HFF-Myc (cell line): Measurements from ENCODE around the gene PACS1.

Experiments used
- DNase-seq: peaks from one replicate; pipeline ENCODE4 v3.0.0-alpha.2; 2011; ENCODE audit warnings: low read depth; ENCODE audit errors: extremely low read depth
- H3K4me3 ChIP-seq: replicated peaks from 2 replicates; pipeline ENCODE4 v1.5.1; 2011; ENCODE audit warnings: low read depth, mild to moderate bottlenecking, control low read depth, low read length
- CTCF ChIP-seq: IDR thresholded peaks from 2 replicates; pipeline ENCODE4 v1.5.1; 2012; ENCODE audit warnings: mild to moderate bottlenecking, low read depth, low read length, control low read depth; ENCODE audit errors: missing control alignments

Gene PACS1

DNA sequence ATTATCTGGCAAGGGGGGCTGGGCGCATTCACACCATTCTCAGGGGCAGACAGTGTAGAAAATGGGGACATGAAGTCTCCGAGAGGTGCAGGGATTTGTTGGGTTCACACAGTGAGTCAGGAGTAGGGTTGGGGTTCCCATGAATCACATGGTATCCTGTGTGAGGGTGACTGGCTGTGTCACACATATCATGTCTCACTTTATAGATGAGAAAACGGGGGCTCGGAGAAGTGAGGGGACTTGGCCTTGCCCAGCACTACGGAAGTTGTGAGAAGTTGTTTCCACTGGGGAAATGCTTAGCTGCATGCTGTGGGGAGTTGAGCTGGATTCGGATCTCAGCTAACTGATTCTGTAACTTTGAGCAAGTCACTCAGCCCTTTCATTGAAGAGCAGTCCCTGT, 25.3 kb upstream of the PACS1 start:
- no peak overlapping the region for H3K4me3 ChIP-seq
- DNase-seq, result no peak
- no peak for TF ChIP-seq CTCF

DNA sequence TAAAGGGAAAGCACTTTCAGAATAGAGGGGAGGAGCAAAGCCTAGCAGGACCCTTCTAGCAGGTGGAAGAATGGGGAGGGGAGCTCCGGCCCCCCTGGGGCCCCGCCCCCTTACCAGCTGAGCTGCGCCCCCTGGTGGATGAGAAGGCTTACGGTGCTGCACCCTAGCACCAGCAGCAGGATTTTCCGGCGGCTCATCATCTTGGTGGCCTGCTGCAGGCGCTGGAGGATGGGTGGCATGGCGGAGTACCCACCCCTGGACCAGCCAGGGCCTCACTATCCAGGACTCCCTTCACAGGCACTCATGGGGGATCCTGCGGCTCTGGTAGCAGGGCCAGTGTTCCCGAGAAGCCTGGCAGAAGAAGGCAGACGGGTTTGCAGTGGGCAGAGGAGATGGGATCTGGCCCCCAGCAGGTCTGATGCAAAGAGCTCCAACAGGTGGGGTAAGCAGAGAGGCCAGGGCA, 24.9 kb upstream of the PACS1 start:
- no peak overlapping the region for H3K4me3 ChIP-seq
- TF ChIP-seq CTCF, result peak; percentile 96
- DNase-seq, result no peak

GRCh38 chr11:66046901-66047300, 23.2 kb upstream of the PACS1 start:
- TF ChIP-seq CTCF, result no peak
- no peak for DNase-seq
- H3K4me3 ChIP-seq, result no peak overlapping the region

- H3K4me3 ChIP-seq, result no peak overlapping the region
- TF ChIP-seq CTCF, result no peak
- no peak for DNase-seq
Measured at GRCh38 chr11:66047541-66048365, 22.3 kb upstream of the PACS1 start.

GRCh38 chr11:66048547-66049323, 21.3 kb upstream of the PACS1 start, which contains the start of gene GAL3ST3:
TSS of gene GAL3ST3 (minus strand) at chr11:66049161. CDS start at chr11:66045415, 3,746 bp downstream.
- no peak for TF ChIP-seq CTCF

DNA sequence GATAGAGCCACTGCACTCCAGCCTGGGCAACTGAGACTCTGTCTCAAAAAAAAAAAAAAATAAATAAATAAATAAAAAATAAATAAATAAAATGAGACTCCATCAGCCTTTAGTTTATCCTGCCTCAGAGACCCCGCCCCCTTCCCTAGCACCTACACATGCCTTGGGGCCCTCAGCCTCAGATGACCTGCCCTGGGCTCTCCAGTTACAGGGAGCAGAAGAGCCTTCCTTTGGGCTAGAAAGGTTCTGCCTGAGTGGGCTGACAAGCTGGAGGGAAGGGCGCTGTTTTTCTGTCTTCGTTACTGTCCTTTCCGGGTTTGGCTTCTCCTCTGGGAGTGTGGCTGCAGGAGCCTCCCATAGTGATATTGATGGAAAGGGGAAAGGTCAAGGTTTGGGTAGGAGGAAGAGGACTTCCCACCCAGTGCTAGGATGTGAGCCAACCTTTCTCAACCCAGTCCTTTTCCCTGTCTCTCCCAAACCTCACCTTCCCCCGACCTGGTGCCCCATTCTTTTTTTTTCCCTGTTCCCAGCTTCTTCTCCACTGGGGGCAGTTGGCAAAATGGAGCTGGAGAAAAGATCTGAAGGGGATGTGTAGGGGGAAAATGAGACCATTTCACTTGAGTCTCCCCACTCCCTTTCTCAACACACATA, 19.4 kb upstream of the PACS1 start:
- no peak for TF ChIP-seq CTCF
- no peak for DNase-seq
- H3K4me3 ChIP-seq, result no peak overlapping the region; the same call in 1 of the 2 replicates

More at GRCh38 chr11:66048547-66049323, 21.3 kb upstream of the PACS1 start, which contains the start of gene GAL3ST3:
- no peak within 1 kb of the TSS for H3K4me3 ChIP-seq
- no peak for DNase-seq
